Mesenchymal stem cell (in vitro differentiated cells and primary cell): ENCODE data around the gene TOGARAM2.

Experiments used
- DNase-seq: peaks from one replicate; pipeline ENCODE4 v3.0.0-alpha.2; 2013
- H2AFZ ChIP-seq: one replicate; pipeline ENCODE4 v1.6.1; 2013; ENCODE audit warnings: low read depth, mild to moderate bottlenecking, control low read depth, inconsistent platforms, low read length, moderate library complexity
- H2AK5ac ChIP-seq: 2 replicates; pipeline ENCODE4 v1.6.1; 2013; ENCODE audit warnings: low read length, moderate library complexity, mild to moderate bottlenecking, inconsistent platforms; ENCODE audit not compliant: severe bottlenecking
- H2BK120ac ChIP-seq: one replicate; pipeline ENCODE4 v1.6.1; 2013; ENCODE audit warnings: low read depth, mild to moderate bottlenecking, inconsistent platforms, low read length, moderate library complexity
- H2BK12ac ChIP-seq, 2 experiments: one replicate each; pipeline ENCODE4 v1.6.1; 2013; ENCODE audit warnings: inconsistent platforms in 2 of 2, low read length in 2 of 2, mild to moderate bottlenecking in 2 of 2, moderate library complexity in 2 of 2, control low read depth in 1 of 2
- H2BK15ac ChIP-seq: one replicate; pipeline ENCODE4 v1.6.1; 2013; ENCODE audit warnings: mild to moderate bottlenecking, low read depth, inconsistent platforms; ENCODE audit not compliant: poor library complexity, severe bottlenecking
- H2BK5ac ChIP-seq: 2 replicates; pipeline ENCODE4 v1.6.1; 2013; ENCODE audit warnings: low read depth, mild to moderate bottlenecking, low read length, control low read depth, inconsistent platforms; ENCODE audit not compliant: poor library complexity, severe bottlenecking
- H3K14ac ChIP-seq, 2 experiments: one replicate each; pipeline ENCODE4 v1.6.1; 2013; ENCODE audit warnings: inconsistent platforms in 2 of 2, low read length in 2 of 2, control low read depth in 1 of 2, mild to moderate bottlenecking in 1 of 2, moderate library complexity in 1 of 2
- H3K18ac ChIP-seq, 2 experiments: one replicate each; pipeline ENCODE4 v1.6.1; 2013; ENCODE audit warnings: inconsistent platforms in 2 of 2, low read length in 2 of 2, control low read depth in 1 of 2, low read depth in 1 of 2, mild to moderate bottlenecking in 1 of 2
- H3K23ac ChIP-seq, 2 experiments: one replicate each; pipeline ENCODE4 v1.6.1; 2013; ENCODE audit warnings: inconsistent platforms in 2 of 2, low read length in 2 of 2, mild to moderate bottlenecking in 2 of 2, moderate library complexity in 2 of 2, control low read depth in 1 of 2
- H3K27ac ChIP-seq: 2 replicates; pipeline ENCODE4 v1.5.1; 2013; ENCODE audit warnings: mild to moderate bottlenecking, moderate library complexity, low read length, control low read depth, inconsistent platforms; ENCODE audit not compliant: poor library complexity, severe bottlenecking
- H3K27me3 ChIP-seq, 2 experiments: 2 replicates each; pipeline versions ENCODE4 v1.6.1 to v1.7.0; 2013; ENCODE audit warnings: low read length in 2 of 2, mild to moderate bottlenecking in 2 of 2, moderate library complexity in 2 of 2, control low read depth in 1 of 2, inconsistent platforms in 1 of 2; ENCODE audit not compliant: control insufficient read depth in 1 of 2, insufficient read depth in 1 of 2
- H3K36me3 ChIP-seq, 2 experiments: 2 replicates each; pipeline versions ENCODE4 v1.6.1 to v1.7.0; 2013; ENCODE audit warnings: low read length in 2 of 2, control low read depth in 1 of 2, inconsistent platforms in 1 of 2, low read depth in 1 of 2, mild to moderate bottlenecking in 1 of 2; ENCODE audit not compliant: insufficient read depth in 2 of 2, control insufficient read depth in 1 of 2
- H3K4ac ChIP-seq, 2 experiments: one replicate each; pipeline ENCODE4 v1.6.1; 2013; ENCODE audit warnings: inconsistent platforms in 2 of 2, low read length in 2 of 2, mild to moderate bottlenecking in 2 of 2, moderate library complexity in 2 of 2, control low read depth in 1 of 2, low read depth in 1 of 2
- H3K4me1 ChIP-seq: 2 replicates; pipeline ENCODE4 v1.6.1; 2013; ENCODE audit warnings: low read depth, low read length, control low read depth; ENCODE audit not compliant: control insufficient read depth, insufficient read depth
- H3K4me2 ChIP-seq: 2 replicates; pipeline ENCODE4 v1.6.1; 2013; ENCODE audit warnings: low read length, mild to moderate bottlenecking, inconsistent platforms; ENCODE audit not compliant: poor library complexity, severe bottlenecking
- H3K4me3 ChIP-seq, 2 experiments: 2 replicates each; pipeline versions ENCODE4 v1.5.1 to v1.7.0; 2013; ENCODE audit warnings: low read length in 2 of 2, mild to moderate bottlenecking in 2 of 2, control low read depth in 1 of 2, low read depth in 1 of 2; ENCODE audit not compliant: insufficient read depth in 1 of 2
- H3K79me1 ChIP-seq: replicated peaks from 2 replicates; pipeline ENCODE4 v1.6.1; 2013; ENCODE audit warnings: mild to moderate bottlenecking, control low read depth, low read length, inconsistent platforms; ENCODE audit not compliant: poor library complexity, severe bottlenecking
- H3K9ac ChIP-seq: 2 replicates; pipeline ENCODE4 v1.7.0; 2013; ENCODE audit warnings: mild to moderate bottlenecking, low read length, moderate library complexity
- H3K9me3 ChIP-seq: 2 replicates; pipeline ENCODE4 v1.7.0; 2013; ENCODE audit warnings: mild to moderate bottlenecking, low read length; ENCODE audit not compliant: control insufficient read depth
- H4K8ac ChIP-seq: one replicate; pipeline ENCODE4 v1.6.1; 2013; ENCODE audit warnings: inconsistent platforms, mild to moderate bottlenecking, low read length, moderate library complexity
- H4K91ac ChIP-seq: one replicate; pipeline ENCODE4 v1.6.1; 2013; ENCODE audit warnings: mild to moderate bottlenecking, low read length, inconsistent platforms
- WGBS: methylation state at CpG from one replicate; pipeline ENCODE4 v1.1.7; 2013; ENCODE audit warnings: mixed read lengths; 5-methylcytosine and 5-hydroxymethylcytosine counted together

The TOGARAM2 gene

DNA sequence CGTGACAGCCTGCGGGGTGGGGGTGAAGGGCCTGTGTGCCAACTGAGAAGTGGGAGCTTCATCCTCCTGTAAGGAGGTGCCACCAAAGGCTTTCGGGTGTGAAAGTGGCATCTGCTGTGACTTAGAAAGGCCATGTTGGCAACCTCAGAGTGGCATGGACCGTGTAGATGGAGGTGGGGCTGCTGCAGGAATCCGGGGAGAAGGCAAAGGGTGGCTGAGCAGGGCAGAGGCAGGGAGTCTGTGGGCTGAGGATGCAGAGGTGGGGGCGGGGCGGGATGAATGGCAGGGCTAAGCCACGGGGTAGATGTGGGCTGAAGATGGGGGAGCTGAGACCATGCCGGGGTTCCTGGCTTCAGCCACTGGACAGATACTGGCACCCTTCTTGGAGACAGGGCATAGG, 28.2 kb downstream of the TOGARAM2 start:
- H2BK120ac ChIP-seq: no peak overlapping the region
- no peak overlapping the region for H3K14ac ChIP-seq
- H3K9ac ChIP-seq: no peak overlapping the region
- H3K9me3 ChIP-seq: no peaks in the 10 kb centered on the region
- H3K36me3 ChIP-seq: no peaks in the 10 kb centered on the region
- no peak overlapping the region for H3K27ac ChIP-seq
- H2BK15ac ChIP-seq: no peak overlapping the region
- H3K4me2 ChIP-seq: no peak overlapping the region
- H4K91ac ChIP-seq: no peak overlapping the region
- DNase-seq: no peak
- H2AFZ ChIP-seq: no peak overlapping the region
- WGBS: 86% methylated on average over 9 of the region's 9 CpGs
- H3K79me1 ChIP-seq: no peaks in the 10 kb centered on the region
- no peak overlapping the region for H2AK5ac ChIP-seq
- no peak overlapping the region for H3K4ac ChIP-seq
- H3K18ac ChIP-seq: no peak overlapping the region
- H4K8ac ChIP-seq: no peak overlapping the region
- no peak overlapping the region for H2BK5ac ChIP-seq
- peaks cover 0 to 47% of the 10 kb centered on the region in 2 experiments for H3K27me3 ChIP-seq
- H3K4me3 ChIP-seq: no peak overlapping the region
- no peak overlapping the region for H3K23ac ChIP-seq
- no peak overlapping the region for H2BK12ac ChIP-seq
- peaks cover 23% of the 10 kb centered on the region for H3K4me1 ChIP-seq

DNA sequence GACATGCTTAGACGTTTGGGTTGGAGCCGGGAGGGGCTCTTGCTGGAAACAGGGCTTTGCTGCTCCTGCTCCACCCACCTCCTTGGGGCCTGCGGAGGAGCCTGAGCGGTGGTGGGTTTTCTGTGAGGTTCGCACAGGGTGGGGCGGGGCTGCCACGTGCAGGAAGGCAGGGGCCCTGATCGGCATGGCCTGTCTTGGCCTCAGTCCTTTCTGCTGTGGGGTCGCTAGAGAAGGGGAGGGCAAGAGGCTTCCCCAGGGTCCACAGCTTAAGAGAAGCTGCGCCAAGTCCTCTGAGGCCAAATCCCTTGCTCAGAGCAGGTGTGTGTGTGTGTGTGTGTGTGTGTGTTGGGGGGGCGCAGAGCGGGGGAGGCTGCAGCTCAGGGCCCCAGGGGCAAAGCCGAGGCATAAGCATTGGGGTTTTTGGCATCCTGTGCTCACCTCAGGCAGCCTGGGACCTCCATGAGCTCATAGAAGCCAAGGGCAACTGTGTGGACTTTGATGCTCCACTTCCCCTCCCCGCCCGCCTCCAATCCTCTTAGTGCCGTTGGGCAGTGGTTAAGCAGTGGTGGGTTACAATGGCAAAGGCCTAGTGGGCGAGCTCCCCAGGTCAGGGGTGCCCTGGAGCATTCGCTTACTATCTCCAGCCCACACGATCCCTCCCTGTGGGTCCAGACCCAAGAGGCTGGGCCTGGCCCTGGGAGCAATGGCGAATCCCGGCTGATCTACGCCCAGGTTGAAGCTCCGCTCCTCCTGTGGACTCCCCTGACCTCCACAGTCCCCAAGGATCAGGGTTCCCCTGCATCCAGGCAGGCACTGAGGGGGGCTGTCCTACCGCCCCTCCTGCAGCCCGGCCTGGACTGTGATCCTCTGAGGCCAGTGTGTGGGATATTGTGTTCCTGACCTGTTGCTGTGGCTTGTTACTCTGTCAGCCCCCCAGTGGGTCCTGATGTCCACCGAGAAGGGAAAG, 28.9 kb downstream of the TOGARAM2 start:
- Histone ChIP-seq H3K4me1 (peaks cover 31% of the 10 kb centered on the region), H2BK120ac (no peak overlapping the region), H4K8ac (no peak overlapping the region), H3K4ac (no peak overlapping the region), H2AFZ (no peak overlapping the region), H2BK12ac (no peak overlapping the region), H3K18ac (no peak overlapping the region), H3K9ac (no peak overlapping the region), H3K79me1 (no peaks in the 10 kb centered on the region), H3K9me3 (no peaks in the 10 kb centered on the region), H3K36me3 (no peaks in the 10 kb centered on the region), H3K4me3 (no peak overlapping the region), H3K23ac (no peak overlapping the region), H3K27me3 (peaks cover 0 to 48% of the 10 kb centered on the region in 2 experiments), H2BK15ac (no peak overlapping the region), H2BK5ac (no peak overlapping the region), H3K27ac (no peak overlapping the region), H2AK5ac (no peak overlapping the region), H3K14ac (peak overlapping the region in 1 of 2 experiments; percentile 61), H3K4me2 (no peak overlapping the region), H4K91ac (no peak overlapping the region)
- WGBS: 87% methylated on average over 26 of the region's 26 CpGs
- DNase-seq: no peak

DNA sequence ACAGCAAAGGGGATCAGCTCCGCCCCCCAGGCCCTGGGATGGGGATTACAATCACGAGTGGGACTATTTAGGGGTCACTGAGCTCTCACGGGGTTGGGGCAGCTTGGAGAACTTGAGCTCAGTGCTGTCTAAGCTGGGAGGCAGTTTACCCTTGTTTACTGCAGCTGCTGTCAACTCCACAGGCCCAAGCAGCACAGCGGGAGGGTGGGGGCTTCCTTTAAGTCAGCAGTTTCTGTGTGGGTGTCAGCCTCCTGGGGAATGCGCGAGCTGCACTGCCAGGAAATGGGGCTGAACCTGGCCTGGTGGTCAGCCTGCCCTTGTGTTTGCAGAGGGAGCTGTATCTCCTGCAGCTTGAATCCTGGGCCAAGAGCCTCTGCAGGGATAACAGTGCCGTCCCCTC, 29.8 kb downstream of the TOGARAM2 start:
- Histone ChIP-seq H3K9me3 (no peaks in the 10 kb centered on the region), H4K91ac (no peak overlapping the region), H2BK5ac (no peak overlapping the region), H2BK15ac (no peak overlapping the region), H3K18ac (peak overlapping the region; percentile 37 to 40), H3K27ac (no peak overlapping the region), H3K27me3 (peaks cover 0 to 53% of the 10 kb centered on the region in 2 experiments), H2BK12ac (no peak overlapping the region), H2AK5ac (no peak overlapping the region), H3K14ac (peak overlapping the region in 1 of 2 experiments; percentile 6), H3K4me1 (peaks cover 33% of the 10 kb centered on the region), H3K36me3 (no peaks in the 10 kb centered on the region), H4K8ac (peak overlapping the region; percentile 41), H3K23ac (no peak overlapping the region), H3K9ac (no peak overlapping the region), H3K4me2 (no peak overlapping the region), H2AFZ (peak overlapping the region; percentile 62), H3K4ac (no peak overlapping the region), H3K79me1 (no peaks in the 10 kb centered on the region), H2BK120ac (no peak overlapping the region), H3K4me3 (no peak overlapping the region)
- WGBS: 49% methylated on average over 7 of the region's 7 CpGs
- DNase-seq: peak; percentile 24

DNA sequence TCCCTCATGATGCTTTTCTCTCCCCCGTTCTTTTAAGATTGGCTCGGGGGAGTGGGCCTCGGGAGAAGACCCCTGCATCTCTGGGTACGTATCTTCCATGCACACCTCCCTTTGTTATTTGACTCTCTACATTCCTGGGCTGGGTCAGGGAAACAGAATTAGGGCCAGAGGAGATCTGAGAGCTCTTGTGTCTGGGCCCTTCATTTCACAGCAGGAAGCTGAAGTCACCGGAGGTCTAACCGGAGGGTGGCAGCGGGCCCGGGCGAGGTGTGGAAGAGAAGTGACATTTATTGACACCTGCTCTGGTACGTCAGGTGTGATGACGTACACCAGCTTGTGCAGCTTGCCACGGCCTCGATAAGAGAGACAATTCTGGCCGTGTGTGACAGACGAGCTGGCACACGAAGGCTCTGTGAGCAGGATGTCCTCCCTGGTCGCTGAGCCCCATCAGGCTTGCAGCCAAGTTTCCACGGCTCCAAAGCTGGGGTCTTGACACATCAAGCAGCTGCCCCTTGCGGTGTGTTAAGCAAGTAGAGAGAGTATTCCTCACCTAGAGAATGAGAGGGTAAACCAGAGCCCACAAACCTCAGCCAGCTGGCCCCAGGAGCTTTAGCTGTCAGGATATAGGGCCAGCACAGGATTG, 30.4 kb downstream of the TOGARAM2 start:
- Histone ChIP-seq H3K27me3 (peaks cover 0 to 55% of the 10 kb centered on the region in 2 experiments), H3K9me3 (no peaks in the 10 kb centered on the region), H4K8ac (peak overlapping the region; percentile 41), H3K14ac (peak overlapping the region in 1 of 2 experiments; percentile 68), H3K18ac (peak overlapping the region; percentile 40 to 58), H3K36me3 (no peaks in the 10 kb centered on the region), H2AK5ac (peak overlapping the region; percentile 55), H3K9ac (no peak overlapping the region), H2BK5ac (no peak overlapping the region), H2BK120ac (no peak overlapping the region), H3K4me2 (no peak overlapping the region), H3K23ac (no peak overlapping the region), H3K4me3 (no peak overlapping the region), H2AFZ (no peak overlapping the region), H2BK15ac (peak overlapping the region; percentile 52), H4K91ac (no peak overlapping the region), H3K79me1 (no peaks in the 10 kb centered on the region), H2BK12ac (peak overlapping the region; percentile 40 to 56), H3K27ac (no peak overlapping the region), H3K4me1 (peaks cover 33% of the 10 kb centered on the region), H3K4ac (peak overlapping the region in 1 of 2 experiments; percentile 6)
- 61% methylated on average over 17 of the region's 19 CpGs for WGBS
- DNase-seq: no peak
